LNCAP (cell line): ENCODE results near the gene DNAJC18.

ENCODE experiments used
- CTCF ChIP-seq: fragments of 450-650 bp; IDR thresholded peaks from 2 replicates; pipeline ENCODE4 v1.5.1; 2017; ENCODE audit warnings: mild to moderate bottlenecking

DNAJC18 gene

GRCh38 chr5:139392678-139393496 lies 46.4 kb downstream of the DNAJC18 start:
- no peak for TF ChIP-seq CTCF

GRCh38 chr5:139392324-139392677 lies 47.0 kb downstream of the DNAJC18 start:
- TF ChIP-seq CTCF: no peak

- TF ChIP-seq CTCF: no peak
These were observed 47.6 kb downstream of the DNAJC18 start for GRCh38 chr5:139391570-139392323.

GRCh38 chr5:139390639-139391569 lies 48.4 kb downstream of the DNAJC18 start:
- TF ChIP-seq CTCF: no peak

- no peak for TF ChIP-seq CTCF
These were observed 49.4 kb downstream of the DNAJC18 start, which contains the start of gene MZB1 for GRCh38 chr5:139389701-139390638. TSS of gene MZB1 (minus strand) at chr5:139389913. CDS start at chr5:139389856, 57 bp downstream.

GRCh38 chr5:139388198-139388821 lies 51.0 kb downstream of the DNAJC18 start:
- TF ChIP-seq CTCF: no peak
